ACHN (cell line): Measurements from ENCODE around the gene AIP.

Experiments used
- DNase-seq: peaks from one replicate; pipeline ENCODE4 v3.0.0-alpha.2; 2015
- in situ Hi-C: cut with HindIII; loops from 2 replicates; pipeline ENCODE4 v1.10.0; 2017; ENCODE audit warnings: low sequenced_read_pairs, low pct_ligation_motif_present, low pct_unique_long_range_greater_than_20kb

Gene AIP

GRCh38 chr11:67489885-67490726 is 7.3 kb downstream of the AIP start:
- in situ Hi-C loops, result no loop called here
- DNase-seq, result no peak

- no peak for DNase-seq
- in situ Hi-C loops, result no loop called here
Observed at GRCh38 chr11:67490727-67491065, 7.9 kb downstream of the AIP start.

GRCh38 chr11:67491276-67492068 is 8.6 kb downstream of the AIP start:
- no peak for DNase-seq
- in situ Hi-C loops, result no loop called here

GRCh38 chr11:67492069-67492727 is 9.4 kb downstream of the AIP start:
- in situ Hi-C loops, result no loop called here
- no peak for DNase-seq

- in situ Hi-C loops, result no loop called here
Observed at GRCh38 chr11:67492801-67493547, 10.1 kb downstream of the AIP start.

GRCh38 chr11:67493548-67494370 is 10.9 kb downstream of the AIP start:
- in situ Hi-C loops, result no loop called here
- DNase-seq, result no peak

More at GRCh38 chr11:67492801-67493547, 10.1 kb downstream of the AIP start:
- DNase-seq, result no peak

GRCh38 chr11:67494371-67495233 is 11.8 kb downstream of the AIP start:
- in situ Hi-C loops, result no loop called here
- DNase-seq, result no peak

GRCh38 chr11:67495234-67496005 is 12.6 kb downstream of the AIP start:
- in situ Hi-C loops, result no loop called here
- DNase-seq, result no peak

- no peak for DNase-seq
- in situ Hi-C loops, result no loop called here
Observed at GRCh38 chr11:67496113-67496512, 13.3 kb downstream of the AIP start.

GRCh38 chr11:67497656-67498291 is 14.9 kb downstream of the AIP start:
- DNase-seq, result no peak
- in situ Hi-C loops, result no loop called here

GRCh38 chr11:67498544-67498972 is 15.7 kb downstream of the AIP start:
- no peak for DNase-seq
- in situ Hi-C loops, result no loop called here

- DNase-seq, result no peak
- in situ Hi-C loops, result no loop called here
Observed at GRCh38 chr11:67499808-67500483, 17.1 kb downstream of the AIP start.

- no peak for DNase-seq
Observed at GRCh38 chr11:67500484-67500821, 17.6 kb downstream of the AIP start.

GRCh38 chr11:67500831-67501715 is 18.2 kb downstream of the AIP start:
- no peak for DNase-seq
- in situ Hi-C loops, result no loop called here

More at GRCh38 chr11:67500484-67500821, 17.6 kb downstream of the AIP start:
- in situ Hi-C loops, result no loop called here

- in situ Hi-C loops, result no loop called here
Observed at GRCh38 chr11:67501854-67502253, 19.0 kb downstream of the AIP start.

More at GRCh38 chr11:67501854-67502253, 19.0 kb downstream of the AIP start:
- no peak for DNase-seq
